ENCODE measurements around the gene GALNTL6.

GRCh38 chr4:171889681-171890080 is 76.5 kb downstream of the GALNTL6 start:
- TF ChIP-seq CTCF (optimal IDR thresholded peaks at IDR 0.05 in 1 of 3, IDR thresholded peaks at IDR 0.05 in 1 of 3, conservative IDR thresholded peaks at IDR 0.05 in 1 of 3; ENCODE audit: extremely low read depth in 1 of 3, insufficient read depth in 2 of 3, low read length in 3 of 3) (no peak), EZH2 (IDR thresholded peaks at IDR 0.05; ENCODE audit: low read length) (no peak)

Data from keratinocyte (primary cell).